ENCODE measurements around the gene PEAK3. TPM values are rescaled to one million over a fixed set of nuclear protein-coding genes. Genes with fewer than 3 reads are reported as not detected.
A peak's percentile ranks its signal among the peaks of the same experiment; 100 is the strongest.

Gene PEAK3
- total and polyA plus RNA-seq, 9 of the 15 experiments (the other 6 are each of a cell fraction or from before 2014, with no cell fraction given), result 0.07 to 0.40 TPM; not detected in 7

DNA sequence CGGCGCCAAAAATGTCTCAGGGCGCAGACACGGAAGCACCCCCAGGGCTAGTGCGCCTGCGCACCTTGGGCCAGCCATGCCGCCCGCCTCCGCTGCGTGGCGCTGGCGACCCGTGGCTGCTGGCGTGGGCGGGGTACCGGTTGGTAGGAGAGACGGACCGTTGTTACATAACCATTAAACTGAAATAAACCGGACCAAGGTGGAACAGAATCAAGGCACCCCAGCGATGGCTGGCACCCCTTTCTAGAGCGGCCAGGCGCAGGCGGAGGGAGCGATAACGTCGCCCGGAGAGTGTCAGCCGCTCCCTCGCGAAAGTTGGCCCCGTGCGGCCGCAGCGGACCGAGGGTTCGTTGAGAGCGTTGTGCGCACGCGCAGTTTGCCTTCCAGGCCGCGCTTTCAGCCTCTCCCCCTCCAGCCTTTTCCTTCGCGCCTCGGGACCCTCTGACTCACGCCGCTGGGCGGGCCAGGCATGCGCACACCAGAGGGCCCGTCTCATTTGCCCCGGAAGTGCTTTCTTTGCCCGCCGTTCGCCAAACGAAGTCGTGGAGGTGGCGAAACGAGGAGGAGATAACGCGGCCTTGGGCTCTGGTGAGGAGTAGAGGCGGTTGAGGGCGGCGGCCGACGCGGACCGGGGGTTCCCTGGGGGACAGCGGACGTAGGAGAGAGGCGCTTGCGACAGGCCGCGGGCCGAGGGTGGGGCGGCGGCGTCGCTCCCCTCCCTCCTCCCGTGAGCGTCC is 45.5 kb downstream of the PEAK3 start, which contains the start of the genes PLEKHJ1 and SF3A2 (continued):
- no peak for TF ChIP-seq ZNF79 (CRISPR knock-in tag; IDR thresholded peaks at IDR 0.05; ENCODE audit: low read depth)
- 0 out of 2 replicates have a peak, but pooled peaks have one; percentile 53 for TF ChIP-seq ZNF57 (CRISPR knock-in tag; IDR thresholded peaks at IDR 0.05)
- TF ChIP-seq FIP1L1 (IDR thresholded peaks at IDR 0.05; ENCODE audit: low read depth, low read length, poor library complexity, severe bottlenecking), result peak; percentile 86
- no peak for TF ChIP-seq BDP1 (IDR thresholded peaks at IDR 0.05; ENCODE audit: insufficient read depth, insufficient read length)
- TF ChIP-seq, protein P1, sequence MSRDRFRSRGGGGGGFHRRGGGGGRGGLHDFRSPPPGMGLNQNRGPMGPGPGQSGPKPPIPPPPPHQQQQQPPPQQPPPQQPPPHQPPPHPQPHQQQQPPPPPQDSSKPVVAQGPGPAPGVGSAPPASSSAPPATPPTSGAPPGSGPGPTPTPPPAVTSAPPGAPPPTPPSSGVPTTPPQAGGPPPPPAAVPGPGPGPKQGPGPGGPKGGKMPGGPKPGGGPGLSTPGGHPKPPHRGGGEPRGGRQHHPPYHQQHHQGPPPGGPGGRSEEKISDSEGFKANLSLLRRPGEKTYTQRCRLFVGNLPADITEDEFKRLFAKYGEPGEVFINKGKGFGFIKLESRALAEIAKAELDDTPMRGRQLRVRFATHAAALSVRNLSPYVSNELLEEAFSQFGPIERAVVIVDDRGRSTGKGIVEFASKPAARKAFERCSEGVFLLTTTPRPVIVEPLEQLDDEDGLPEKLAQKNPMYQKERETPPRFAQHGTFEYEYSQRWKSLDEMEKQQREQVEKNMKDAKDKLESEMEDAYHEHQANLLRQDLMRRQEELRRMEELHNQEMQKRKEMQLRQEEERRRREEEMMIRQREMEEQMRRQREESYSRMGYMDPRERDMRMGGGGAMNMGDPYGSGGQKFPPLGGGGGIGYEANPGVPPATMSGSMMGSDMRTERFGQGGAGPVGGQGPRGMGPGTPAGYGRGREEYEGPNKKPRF (IDR thresholded peaks at IDR 0.05; ENCODE audit: low read depth, low read length), result no peak
- TF ChIP-seq CXXC5 (CRISPR knock-in tag; IDR thresholded peaks at IDR 0.05), result peak; percentile 94
- TF ChIP-seq HDAC6 (IDR thresholded peaks at IDR 0.05; ENCODE audit: low read depth, low read length), result no peak
- TF ChIP-seq EGR1 (conservative IDR thresholded peaks at IDR 0.05), result peak; percentile 98
- TF ChIP-seq, protein P2, sequence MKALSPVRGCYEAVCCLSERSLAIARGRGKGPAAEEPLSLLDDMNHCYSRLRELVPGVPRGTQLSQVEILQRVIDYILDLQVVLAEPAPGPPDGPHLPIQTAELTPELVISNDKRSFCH (CRISPR knock-in tag; IDR thresholded peaks at IDR 0.05), result no peak
- TF ChIP-seq, protein P2 (tag; IDR thresholded peaks at IDR 0.05), result peak; percentile 90
- TF ChIP-seq PHB2 (IDR thresholded peaks at IDR 0.05; ENCODE audit: low read depth), result no peak
- 0 out of 2 replicates have a peak, but pooled peaks have one; percentile 38 for TF ChIP-seq FOXK1 (CRISPR knock-in tag; IDR thresholded peaks at IDR 0.05; ENCODE audit: borderline replicate concordance)
- no peak for TF ChIP-seq ZNF146 (CRISPR knock-in tag; IDR thresholded peaks at IDR 0.05; ENCODE audit: unreplicated experiment)
- TF ChIP-seq SRSF3 (IDR thresholded peaks at IDR 0.05; ENCODE audit: insufficient read depth, low read length), result no peak
- 0 out of 2 replicates have a peak, but pooled peaks have one; percentile 37 for TF ChIP-seq ZNF174 (CRISPR knock-in tag; IDR thresholded peaks at IDR 0.05)
- no peak for TF ChIP-seq ZNF12 (CRISPR knock-in tag; IDR thresholded peaks at IDR 0.05)
- TF ChIP-seq, protein P3, sequence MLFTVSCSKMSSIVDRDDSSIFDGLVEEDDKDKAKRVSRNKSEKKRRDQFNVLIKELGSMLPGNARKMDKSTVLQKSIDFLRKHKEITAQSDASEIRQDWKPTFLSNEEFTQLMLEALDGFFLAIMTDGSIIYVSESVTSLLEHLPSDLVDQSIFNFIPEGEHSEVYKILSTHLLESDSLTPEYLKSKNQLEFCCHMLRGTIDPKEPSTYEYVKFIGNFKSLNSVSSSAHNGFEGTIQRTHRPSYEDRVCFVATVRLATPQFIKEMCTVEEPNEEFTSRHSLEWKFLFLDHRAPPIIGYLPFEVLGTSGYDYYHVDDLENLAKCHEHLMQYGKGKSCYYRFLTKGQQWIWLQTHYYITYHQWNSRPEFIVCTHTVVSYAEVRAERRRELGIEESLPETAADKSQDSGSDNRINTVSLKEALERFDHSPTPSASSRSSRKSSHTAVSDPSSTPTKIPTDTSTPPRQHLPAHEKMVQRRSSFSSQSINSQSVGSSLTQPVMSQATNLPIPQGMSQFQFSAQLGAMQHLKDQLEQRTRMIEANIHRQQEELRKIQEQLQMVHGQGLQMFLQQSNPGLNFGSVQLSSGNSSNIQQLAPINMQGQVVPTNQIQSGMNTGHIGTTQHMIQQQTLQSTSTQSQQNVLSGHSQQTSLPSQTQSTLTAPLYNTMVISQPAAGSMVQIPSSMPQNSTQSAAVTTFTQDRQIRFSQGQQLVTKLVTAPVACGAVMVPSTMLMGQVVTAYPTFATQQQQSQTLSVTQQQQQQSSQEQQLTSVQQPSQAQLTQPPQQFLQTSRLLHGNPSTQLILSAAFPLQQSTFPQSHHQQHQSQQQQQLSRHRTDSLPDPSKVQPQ (CRISPR knock-in tag; IDR thresholded peaks at IDR 0.05; ENCODE audit: borderline replicate concordance), result no peak
- peak; percentile 98 for TF ChIP-seq ZFX (CRISPR knock-in tag; IDR thresholded peaks at IDR 0.05)
- TF ChIP-seq SRSF9 (IDR thresholded peaks at IDR 0.05; ENCODE audit: borderline replicate concordance, low read depth, low read length), result no peak
- TF ChIP-seq PHB (CRISPR knock-in tag; IDR thresholded peaks at IDR 0.05), result 0 out of 2 replicates have a peak, but pooled peaks have one; percentile 54
- peak; percentile 67 for TF ChIP-seq HMGN3 (IDR thresholded peaks at IDR 0.05; ENCODE audit: borderline replicate concordance, extremely low read depth, insufficient read length, low read depth, low read length)
- no peak for TF ChIP-seq SREBF2 (CRISPR knock-in tag; IDR thresholded peaks at IDR 0.05)
- TF ChIP-seq SAFB (IDR thresholded peaks at IDR 0.05; ENCODE audit: borderline replicate concordance, low read depth, low read length), result no peak
- TF ChIP-seq ZBTB7A (IDR thresholded peaks at IDR 0.05; ENCODE audit: borderline replicate concordance, control insufficient read depth, low read depth, low read length), result peak; percentile 91
